GM18520 (cell line): ENCODE data around the gene GPRASP1.
A peak's percentile ranks its signal among the peaks of the same experiment; 100 is the strongest.
"Not testable (repeated sequence)": the region's sequence is repeated elsewhere in the genome, so short reads cannot be mapped to it uniquely, and the experiment has no call there.

ENCODE experiments used
- ATAC-seq: cut with Tn5 transposase; IDR thresholded peaks from one replicate; pipeline ENCODE4 v1.9.1; 2021; ENCODE audit not compliant: unreplicated experiment

The GPRASP1 gene

GRCh38 chrX:102651242-102652011, at the start of gene GPRASP1:
TSS of gene GPRASP1 (plus strand) at chrX:102651483. CDS start at chrX:102653914, 2,431 bp downstream.
- no peak for ATAC-seq

- ATAC-seq: no peak
Observed at GRCh38 chrX:102604327-102604726, 47.0 kb upstream of the GPRASP1 start.

- no peak for ATAC-seq
Observed at GRCh38 chrX:102606115-102606514, 45.2 kb upstream of the GPRASP1 start.

DNA sequence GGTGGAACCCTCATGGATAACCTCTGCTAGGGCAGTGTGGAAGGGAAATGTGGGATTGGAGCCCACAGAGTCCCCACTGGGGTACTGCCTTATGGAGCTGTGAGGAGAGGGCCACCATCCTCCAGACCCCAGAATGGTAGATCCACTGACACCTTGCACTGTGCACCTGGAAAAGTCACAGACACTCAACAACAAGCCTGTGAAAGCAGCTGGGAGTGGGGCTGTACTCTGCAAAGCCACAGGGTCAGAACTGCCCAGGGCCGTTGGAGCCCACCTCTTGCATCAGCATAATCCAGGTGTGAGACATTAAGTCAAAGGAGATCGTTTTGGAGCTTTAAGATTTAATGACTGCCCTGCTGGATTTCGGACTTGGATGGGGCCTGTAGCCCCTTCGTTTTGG, 40.4 kb upstream of the GPRASP1 start:
- no peak for ATAC-seq

DNA sequence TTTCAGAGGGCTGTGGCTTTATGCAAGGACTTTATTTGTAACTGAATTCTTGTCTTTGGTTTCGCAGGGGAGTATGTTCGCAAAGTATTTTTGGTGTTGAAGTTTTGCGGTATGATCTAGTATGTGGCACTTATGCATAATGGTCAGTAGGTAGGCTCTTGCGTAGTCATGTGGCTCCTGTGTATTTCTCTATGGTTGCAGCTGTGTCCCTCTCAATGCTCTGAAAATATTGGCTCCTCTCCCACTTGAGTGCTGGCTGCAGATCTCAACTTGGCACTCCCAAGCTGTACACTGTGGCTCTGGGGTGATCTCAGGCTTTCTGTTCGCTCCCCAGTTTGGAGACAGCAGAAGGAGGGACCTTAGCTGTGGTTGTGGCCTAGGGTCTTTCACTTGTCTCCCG, 27.2 kb upstream of the GPRASP1 start:
- ATAC-seq: no peak

GRCh38 chrX:102627640-102628039, 23.6 kb upstream of the GPRASP1 start:
- ATAC-seq: no peak

GRCh38 chrX:102637561-102637960, 13.7 kb upstream of the GPRASP1 start:
- no peak for ATAC-seq

- no peak for ATAC-seq
Observed at GRCh38 chrX:102650903-102651241, 411 bp upstream of the GPRASP1 start.

GRCh38 chrX:102652031-102652688, 877 bp downstream of the GPRASP1 start:
- ATAC-seq: no peak

- ATAC-seq: no peak
Observed at GRCh38 chrX:102654696-102655095, 3.4 kb downstream of the GPRASP1 start.

DNA sequence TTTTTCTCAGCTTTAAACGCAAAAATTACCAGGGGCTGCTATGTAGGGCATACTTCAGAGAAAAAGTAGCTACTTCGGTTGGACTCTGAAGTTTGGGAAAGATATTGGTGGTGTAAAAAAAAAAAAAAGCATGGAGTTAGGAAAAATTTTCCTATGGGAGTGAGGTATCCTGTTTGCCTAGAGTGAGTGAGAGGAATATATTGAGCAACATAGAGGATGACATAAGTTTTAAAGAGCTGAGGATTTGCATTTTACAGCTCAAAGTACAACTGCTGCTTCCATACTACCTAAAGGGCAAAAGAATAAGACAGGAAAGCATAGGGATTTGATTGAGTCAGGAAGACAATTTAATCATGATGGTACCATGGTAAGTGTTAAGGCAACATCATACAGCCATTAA, 7.3 kb downstream of the GPRASP1 start:
- no peak for ATAC-seq

DNA sequence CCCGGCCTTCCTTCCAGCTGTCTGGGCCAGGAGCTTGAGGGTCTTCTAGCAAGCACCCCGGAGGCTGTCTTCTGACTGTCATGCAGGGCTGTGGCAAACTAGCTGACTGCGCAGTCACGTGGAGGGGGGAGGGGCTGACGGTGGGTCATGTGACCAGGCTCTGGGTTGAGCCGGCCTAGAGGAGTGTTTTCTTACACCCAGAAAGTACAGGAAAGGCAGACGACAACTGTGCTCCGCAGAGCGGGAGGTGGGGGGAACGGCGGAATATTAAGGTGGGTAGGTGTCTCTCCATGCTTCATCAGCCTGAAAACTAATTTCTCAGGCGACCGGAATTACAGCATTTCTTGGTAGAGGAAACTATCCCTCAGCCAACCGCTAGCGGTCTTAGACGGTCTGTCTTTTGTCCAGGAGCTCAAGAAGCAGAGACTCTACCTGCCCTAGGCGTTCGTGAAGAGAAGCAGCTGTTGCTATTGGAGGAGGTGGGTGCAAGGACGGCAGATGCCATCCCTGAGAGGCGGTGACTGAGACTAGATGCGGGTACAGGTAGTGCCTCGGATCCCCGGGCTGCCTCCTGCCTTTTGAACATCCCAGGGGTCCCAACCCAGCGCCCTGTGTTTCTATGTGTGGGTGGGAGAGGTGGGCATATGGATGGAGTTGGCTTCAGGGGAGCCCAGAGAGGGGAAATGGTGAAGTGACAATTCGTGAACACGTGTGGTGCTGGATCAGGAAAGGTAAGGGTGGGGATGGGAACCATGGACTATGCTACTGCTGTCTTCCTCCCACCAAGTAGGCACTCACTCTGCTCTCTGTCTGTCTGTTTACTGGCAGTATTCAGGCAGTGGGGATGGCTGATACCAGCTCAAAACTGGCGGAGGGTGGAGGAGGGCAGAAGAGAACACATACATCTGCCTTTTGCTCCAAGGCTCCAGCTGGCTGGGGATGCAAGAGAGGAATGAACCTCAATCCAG, 8.8 kb downstream of the GPRASP1 start:
- ATAC-seq: peak; percentile 83

- not testable (repeated sequence) for ATAC-seq
Observed at GRCh38 chrX:102663820-102664219, 12.5 kb downstream of the GPRASP1 start.

- ATAC-seq: not testable (repeated sequence)
Observed at GRCh38 chrX:102667034-102667433, 15.8 kb downstream of the GPRASP1 start.

DNA sequence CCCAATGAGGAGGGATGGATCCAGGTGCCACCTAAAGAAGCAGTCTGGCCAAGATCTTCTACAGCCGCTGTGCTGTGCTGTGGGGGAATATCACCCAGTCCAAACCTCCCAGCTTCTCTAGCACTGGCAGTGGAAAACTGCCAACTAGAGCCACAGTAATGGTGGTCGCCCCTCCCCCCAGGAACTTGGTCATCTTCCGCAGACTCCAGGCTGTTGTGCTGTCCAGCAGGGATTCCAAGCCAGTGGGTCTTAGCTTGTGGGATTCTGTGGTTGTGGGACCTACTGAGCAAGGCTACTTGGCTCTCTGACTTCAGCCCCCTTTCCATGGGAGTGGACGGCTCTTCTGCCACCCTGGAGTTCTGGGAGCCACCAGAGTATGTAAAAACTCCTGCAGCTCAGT, 18.2 kb downstream of the GPRASP1 start:
- ATAC-seq: no peak

DNA sequence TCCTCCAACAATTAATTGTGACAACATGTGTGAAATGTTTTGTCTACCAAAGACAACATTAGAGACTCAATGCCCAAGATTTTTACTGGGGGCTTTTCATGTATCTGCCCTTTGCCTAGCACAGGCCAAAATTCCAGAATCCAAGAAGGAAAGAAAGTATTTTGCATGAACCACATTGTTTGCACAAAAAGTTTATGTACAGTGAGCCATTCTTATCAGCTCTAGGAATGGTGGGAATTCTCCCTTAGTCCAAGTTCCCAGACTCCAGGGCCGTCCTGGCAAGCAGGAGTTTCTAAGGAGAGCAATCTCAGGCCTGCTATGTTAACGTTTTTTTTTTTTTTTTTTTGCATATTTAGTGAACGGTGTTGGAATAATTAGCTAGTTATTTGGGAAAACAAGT, 21.6 kb downstream of the GPRASP1 start:
- no peak for ATAC-seq

DNA sequence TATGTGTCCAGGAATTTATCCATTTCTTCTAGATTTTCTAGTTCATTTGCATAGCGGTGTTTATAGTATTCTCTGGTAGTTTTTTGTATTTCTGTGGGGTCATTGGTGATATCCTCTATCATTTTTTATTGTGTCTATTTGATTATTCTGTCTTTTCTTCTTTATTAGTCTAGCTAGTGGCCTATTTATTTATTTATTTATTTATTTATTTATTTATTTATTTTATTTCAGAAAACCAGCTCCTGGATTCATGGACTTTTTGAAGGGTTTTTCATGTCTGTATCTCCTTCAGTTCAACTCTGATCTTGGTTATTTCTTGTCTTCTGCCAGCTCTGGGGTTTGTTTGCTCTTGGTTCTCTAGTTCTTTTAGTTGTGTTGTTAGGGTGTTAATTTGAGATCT, 26.2 kb downstream of the GPRASP1 start:
- not testable (repeated sequence) for ATAC-seq

DNA sequence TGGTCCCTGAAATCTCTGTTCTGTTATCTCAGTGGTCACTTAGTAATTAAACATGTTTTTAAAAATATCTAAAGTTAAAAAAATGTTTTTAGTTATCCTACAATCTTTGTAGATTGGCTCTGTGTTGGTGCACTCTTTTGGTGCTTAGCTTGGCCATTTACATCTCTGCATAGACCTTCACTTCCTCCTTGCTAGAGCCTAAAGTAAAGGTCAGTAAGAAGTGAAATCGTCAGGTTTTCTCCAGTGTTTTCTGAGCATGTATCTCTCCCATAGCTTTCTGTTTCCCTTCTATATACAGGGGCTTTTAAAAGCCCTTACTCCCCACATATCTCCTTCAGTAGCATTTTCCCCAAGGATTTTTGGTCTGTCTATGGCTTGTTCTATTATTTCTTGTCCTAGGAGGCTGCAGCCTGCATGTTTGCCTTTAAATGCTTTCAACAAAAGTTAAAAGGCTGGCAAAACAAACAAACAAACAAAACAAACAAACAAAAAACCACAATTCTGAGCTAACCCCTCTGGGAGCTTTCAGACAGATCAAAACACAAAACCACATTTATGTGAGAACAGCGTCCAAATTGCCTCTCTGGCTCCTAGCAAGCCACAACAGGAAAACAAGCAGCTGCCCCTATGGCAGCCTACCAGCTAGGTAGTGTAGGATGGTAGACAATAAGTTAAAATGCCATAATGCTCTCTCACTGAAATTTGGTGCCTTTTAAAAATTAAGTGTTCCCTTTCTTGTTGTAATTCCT, 33.7 kb downstream of the GPRASP1 start:
- no peak for ATAC-seq

DNA sequence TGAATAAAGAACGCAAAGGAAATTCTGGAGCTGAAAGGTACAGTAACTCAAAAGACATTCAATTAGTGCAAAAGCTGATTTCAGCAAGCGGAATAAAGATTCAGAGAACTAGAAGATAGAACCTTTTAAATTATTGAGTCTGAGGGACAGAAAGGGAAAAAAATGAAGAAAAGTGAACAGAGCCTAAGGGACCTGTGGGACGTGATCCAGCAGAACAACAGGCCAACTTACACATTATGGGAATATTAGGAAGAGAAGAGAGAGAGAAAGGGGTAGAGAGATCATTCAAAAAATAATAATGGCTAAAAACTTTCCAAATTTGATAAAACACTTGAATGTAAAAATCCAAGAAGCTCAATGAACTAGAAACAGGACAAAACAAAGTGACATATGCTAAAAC, 43.5 kb downstream of the GPRASP1 start:
- no peak for ATAC-seq

GRCh38 chrX:102696306-102696705, 45.0 kb downstream of the GPRASP1 start:
- no peak for ATAC-seq

- ATAC-seq: no peak
Observed at GRCh38 chrX:102697494-102697893, 46.2 kb downstream of the GPRASP1 start.
